Stimulated activated CD4-positive, alpha-beta T cell treated with anti-CD3 and anti-CD28 coated beads, Interleukin-1b, Interleukin-23, amount 100 ng/mL, for 48 hours (primary cell): ENCODE measurements around the gene ANGEL2.
A peak's percentile ranks its signal among the peaks of the same experiment; 100 is the strongest.

ENCODE experiments used
- DNase-seq: peaks from one replicate; pipeline ENCODE4 v3.0.0-alpha.2; 2020

The ANGEL2 gene

DNA sequence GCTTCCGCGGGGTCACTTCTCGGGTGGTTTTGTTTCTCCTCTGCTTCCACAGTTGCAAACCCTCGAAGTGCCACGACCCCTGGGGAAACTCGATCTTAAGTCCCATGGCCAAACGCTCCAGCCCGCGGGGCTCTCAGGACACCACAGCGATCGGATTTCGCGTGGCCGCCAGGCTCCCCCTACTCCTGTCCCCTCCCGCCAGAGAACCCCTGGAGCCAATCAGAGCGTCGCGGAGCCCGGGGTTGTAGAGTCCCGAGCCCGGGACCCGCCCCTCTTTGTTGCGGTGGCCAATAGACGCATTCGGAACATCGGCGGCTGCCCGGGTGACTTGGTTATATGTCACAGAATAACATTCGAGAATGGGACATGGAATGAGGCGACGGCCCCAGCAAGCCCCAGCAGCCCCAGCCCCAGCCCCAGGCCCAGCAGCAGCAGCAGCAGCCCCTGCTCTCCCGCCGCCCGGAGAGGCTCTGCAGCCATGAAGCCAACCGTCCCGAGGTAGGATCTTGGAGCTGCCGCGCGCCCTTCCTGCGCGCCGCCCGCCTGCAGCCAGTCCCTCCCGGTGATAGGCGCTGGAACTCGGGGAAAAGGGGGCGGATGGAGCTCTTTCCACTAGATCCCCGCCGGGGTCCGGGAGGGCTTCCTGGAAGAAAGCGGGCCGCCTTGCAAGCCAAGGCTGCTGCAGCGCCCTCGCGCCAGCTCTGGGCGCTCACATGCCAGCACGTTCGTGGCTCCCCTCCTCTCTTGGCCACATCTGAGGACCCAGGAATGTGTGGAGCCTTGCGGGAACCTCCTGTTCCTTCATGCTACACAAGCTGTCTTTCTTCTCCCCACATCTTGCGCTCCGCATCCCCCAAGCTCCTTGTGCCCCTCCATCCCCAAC lies 65.2 kb downstream of the ANGEL2 start, which contains the start of gene VASH2:
Gene VASH2, plus strand, starts transcription at position 299 of the 883 bp plus-strand sequence. CDS start 1,002 bp downstream, outside the sequence.
- DNase-seq, result peak; percentile 72

DNA sequence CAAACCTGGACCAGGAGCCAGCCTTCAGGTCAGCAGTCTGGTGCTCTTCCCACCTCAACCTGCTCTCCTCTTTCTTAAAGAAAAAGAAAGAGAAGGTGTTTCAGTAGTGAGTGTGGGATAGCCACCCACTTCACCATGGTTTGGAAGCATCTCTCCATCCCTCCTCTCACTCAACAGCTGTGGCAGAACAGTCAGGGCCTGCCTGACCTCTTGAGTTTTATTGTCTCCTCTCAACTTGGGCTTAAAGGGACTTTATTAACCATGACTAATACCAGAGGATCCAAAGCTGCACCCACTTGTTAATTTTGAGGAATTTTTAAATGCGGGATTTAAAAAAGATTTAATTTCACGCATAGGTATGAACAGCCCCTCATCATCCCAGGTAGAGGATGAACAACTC lies 65.9 kb downstream of the ANGEL2 start:
- DNase-seq, result no peak

DNA sequence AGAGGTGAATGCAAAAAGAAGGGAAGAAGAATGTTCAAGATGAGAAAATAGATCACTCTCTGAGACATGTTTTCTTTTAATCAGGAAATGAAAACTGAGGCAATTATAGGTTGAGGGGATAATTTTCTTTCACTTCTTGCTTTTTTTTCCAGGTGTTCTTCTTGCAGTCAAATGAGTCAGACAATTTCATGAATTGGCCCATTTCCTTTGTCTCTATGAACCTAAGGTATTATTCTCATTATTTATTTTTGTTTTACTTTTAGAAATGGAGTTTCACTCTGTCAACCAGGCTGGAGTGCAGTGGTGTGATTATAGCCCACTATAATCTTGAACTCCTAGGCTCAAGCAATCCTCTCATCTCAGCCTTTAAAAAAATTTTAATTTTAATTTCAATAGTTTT lies 68.8 kb downstream of the ANGEL2 start:
- no peak for DNase-seq

- no peak for DNase-seq
Observed at GRCh38 chr1:212945463-212946160, 70.1 kb downstream of the ANGEL2 start.

- DNase-seq, result no peak
Observed at GRCh38 chr1:212945056-212945455, 70.6 kb downstream of the ANGEL2 start.

- DNase-seq, result no peak
Observed at GRCh38 chr1:212944229-212944901, 71.3 kb downstream of the ANGEL2 start.

DNA sequence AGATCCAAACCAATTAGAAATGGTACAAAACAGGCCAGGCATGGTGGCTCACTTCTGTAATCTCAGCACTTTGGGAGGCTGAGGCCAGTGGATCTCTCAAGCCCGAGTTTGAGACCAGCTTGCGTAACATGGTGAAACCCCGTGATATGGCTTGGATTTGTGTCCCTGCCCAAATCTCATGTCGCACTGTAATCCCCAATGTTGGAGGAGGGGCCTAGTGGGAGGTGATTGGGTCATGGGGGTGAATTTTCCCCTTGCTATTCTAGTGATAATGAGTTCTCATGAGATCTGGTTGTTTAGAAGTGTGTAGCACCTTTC lies 72.3 kb downstream of the ANGEL2 start:
- no peak for DNase-seq

DNA sequence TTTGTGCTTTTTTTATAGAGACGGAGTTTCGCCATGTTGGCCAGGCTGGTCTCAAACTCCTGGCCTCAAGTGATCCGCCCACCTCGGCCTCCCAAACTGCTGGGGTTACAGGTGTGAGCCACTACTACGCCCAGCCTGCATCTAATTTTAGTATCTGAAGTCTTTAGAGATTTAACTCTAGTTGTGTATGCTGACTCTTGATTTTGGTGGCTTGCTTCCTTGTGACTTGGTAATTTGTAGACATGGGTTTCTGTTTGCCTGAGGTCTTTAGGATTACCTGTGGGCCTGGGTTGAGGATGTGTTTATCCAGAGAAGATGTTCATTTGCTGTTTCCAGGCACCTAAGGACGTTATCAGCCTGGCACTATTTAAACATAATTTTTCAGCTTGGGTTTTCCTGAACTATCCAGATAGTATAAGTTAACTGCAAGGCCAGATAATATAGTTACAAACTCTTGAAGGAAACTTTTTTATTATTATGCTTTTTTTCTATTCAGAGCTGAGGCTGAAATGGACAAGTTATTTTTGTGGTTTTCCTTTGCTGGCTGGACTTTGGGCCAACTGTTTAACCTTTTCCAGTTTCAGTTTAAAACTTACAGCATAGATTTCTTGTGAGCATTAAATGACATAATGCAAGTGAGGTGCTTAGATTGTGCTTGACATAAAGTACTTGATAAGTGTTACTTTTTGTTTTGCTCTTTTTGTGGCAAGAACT lies 72.8 kb downstream of the ANGEL2 start:
- no peak for DNase-seq
